ENCODE data around the gene PTEN. TPM values are rescaled to one million over a fixed set of nuclear protein-coding genes. Genes with fewer than 3 reads are reported as not detected.

The PTEN gene
- total RNA-seq, 1 experiment from 2014 or later, result 44.6 TPM

- BruUV-seq (replicated peaks), result no TSS peak
- Mint-ChIP-seq H3K27me3 (ENCODE audit: unreplicated experiment) (no peaks in the 10 kb centered on the region), H3K36me3 (ENCODE audit: insufficient read depth, unreplicated experiment) (no peaks in the 10 kb centered on the region), H3K4me3 (ENCODE audit: low read depth, unreplicated experiment) (no peak overlapping the region), H3K27ac (ENCODE audit: unreplicated experiment) (no peak overlapping the region), H3K4me1 (ENCODE audit: low read depth, unreplicated experiment) (peaks cover 7% of the 10 kb centered on the region), H3K9me3 (ENCODE audit: low read depth, unreplicated experiment) (no peaks in the 10 kb centered on the region)
- DNase-seq, result no peak
- TF ChIP-seq CTCF (IDR thresholded peaks at IDR 0.05; ENCODE audit: unreplicated experiment), result no peak
- intact Hi-C loops (cut with micrococcal nuclease; ENCODE audit: unreplicated experiment), result no loop called here
- CTCF ChIA-PET, result no interaction called here
Observed at GRCh38 chr10:88012641-88013040, 149.2 kb downstream of the PTEN start.

- CTCF ChIA-PET, result no interaction called here
- Mint-ChIP-seq H3K9me3 (ENCODE audit: low read depth, unreplicated experiment) (no peaks in the 10 kb centered on the region), H3K4me3 (ENCODE audit: low read depth, unreplicated experiment) (no peak overlapping the region), H3K27ac (ENCODE audit: unreplicated experiment) (no peak overlapping the region), H3K27me3 (ENCODE audit: unreplicated experiment) (no peaks in the 10 kb centered on the region), H3K4me1 (ENCODE audit: low read depth, unreplicated experiment) (no peaks in the 10 kb centered on the region), H3K36me3 (ENCODE audit: insufficient read depth, unreplicated experiment) (no peaks in the 10 kb centered on the region)
- DNase-seq, result no peak
- intact Hi-C loops (cut with micrococcal nuclease; ENCODE audit: unreplicated experiment), result no loop called here
- TF ChIP-seq CTCF (IDR thresholded peaks at IDR 0.05; ENCODE audit: unreplicated experiment), result no peak
- no TSS peak for BruUV-seq (replicated peaks)
Observed at GRCh38 chr10:88017781-88018180, 154.4 kb downstream of the PTEN start.

- H3K4me3 Mint-ChIP-seq (ENCODE audit: low read depth, unreplicated experiment), result no peak overlapping the region
- DNase-seq, result no peak
- no peaks in the 10 kb centered on the region for H3K27me3 Mint-ChIP-seq (ENCODE audit: unreplicated experiment)
- no peaks in the 10 kb centered on the region for H3K9me3 Mint-ChIP-seq (ENCODE audit: low read depth, unreplicated experiment)
- H3K27ac Mint-ChIP-seq (ENCODE audit: unreplicated experiment), result no peak overlapping the region
- CTCF ChIA-PET, result no interaction called here
- BruUV-seq (replicated peaks), result no TSS peak
- no peak for TF ChIP-seq CTCF (IDR thresholded peaks at IDR 0.05; ENCODE audit: unreplicated experiment)
- H3K4me1 Mint-ChIP-seq (ENCODE audit: low read depth, unreplicated experiment), result no peaks in the 10 kb centered on the region
- H3K36me3 Mint-ChIP-seq (ENCODE audit: insufficient read depth, unreplicated experiment), result no peaks in the 10 kb centered on the region
- intact Hi-C loops (cut with micrococcal nuclease; ENCODE audit: unreplicated experiment), result no loop called here
Observed at GRCh38 chr10:88019753-88020152, 156.3 kb downstream of the PTEN start.

Other genes with a start within 250 kb of the PTEN start
- 12.6 and 12.7 TPM in 2 replicates for gene PAPSS2, start 203.7 kb upstream of the PTEN start, total RNA-seq (2022)
- 30.4 and 31.0 TPM in 2 replicates for gene ATAD1, start 45.4 kb upstream of the PTEN start, total RNA-seq (2022)
- gene KLLN, start 92 bp upstream of the PTEN start, total RNA-seq (2022), result 0.52 and 0.81 TPM in 2 replicates